Stimulated activated CD8-positive, alpha-beta memory T cell treated with anti-CD3 and anti-CD28 coated beads, Interleukin-4, amount 100 ng/mL, for 1 hour (primary cell): Measurements from ENCODE around the gene TSC1.

Experiments
- DNase-seq, 2 donors: peaks; one replicate each; pipeline ENCODE4 v3.0.0-alpha.2; 2020; ENCODE audit warnings: low read depth in 2 of 2, low spot score in 1 of 2

Gene TSC1

GRCh38 chr9:132939169-132939568 lies 5.2 kb downstream of the TSC1 start:
- no peak for DNase-seq

GRCh38 chr9:132937463-132937901 lies 6.9 kb downstream of the TSC1 start:
- DNase-seq, result no peak

- no peak for DNase-seq
These were observed 9.4 kb downstream of the TSC1 start for GRCh38 chr9:132935026-132935425.

- no peak for DNase-seq
These were observed 13.2 kb downstream of the TSC1 start for GRCh38 chr9:132931178-132931735.

GRCh38 chr9:132927704-132928103 lies 16.7 kb downstream of the TSC1 start:
- DNase-seq, result no peak

GRCh38 chr9:132923346-132923902 lies 21.0 kb downstream of the TSC1 start:
- no peak for DNase-seq

GRCh38 chr9:132919614-132920268 lies 24.7 kb downstream of the TSC1 start:
- DNase-seq, result no peak

- DNase-seq, result no peak
These were observed 29.5 kb downstream of the TSC1 start for GRCh38 chr9:132914924-132915323.

- DNase-seq, result no peak
These were observed 32.3 kb downstream of the TSC1 start for GRCh38 chr9:132912131-132912530.

GRCh38 chr9:132910376-132910775 lies 34.0 kb downstream of the TSC1 start:
- DNase-seq, result no peak

GRCh38 chr9:132909311-132909710 lies 35.1 kb downstream of the TSC1 start:
- no peak for DNase-seq

- DNase-seq, result no peak
These were observed 35.8 kb downstream of the TSC1 start for GRCh38 chr9:132908635-132909034.

- DNase-seq, result no peak
These were observed 38.7 kb downstream of the TSC1 start for GRCh38 chr9:132905726-132906125.

GRCh38 chr9:132903574-132904492 lies 40.6 kb downstream of the TSC1 start:
- no peak for DNase-seq

GRCh38 chr9:132901858-132902831 lies 42.3 kb downstream of the TSC1 start:
- peak; percentile 24 to 40 for DNase-seq

GRCh38 chr9:132898051-132898450 lies 46.4 kb downstream of the TSC1 start:
- no peak for DNase-seq

GRCh38 chr9:132896906-132897305 lies 47.5 kb downstream of the TSC1 start:
- DNase-seq, result no peak

- DNase-seq, result no peak
These were observed 48.2 kb downstream of the TSC1 start for GRCh38 chr9:132896264-132896663.

GRCh38 chr9:132894862-132895835 lies 49.3 kb downstream of the TSC1 start:
- DNase-seq, result no peak
